ENCODE results near the gene HOOK2. TPM values are rescaled to one million over a fixed set of nuclear protein-coding genes. Genes with fewer than 3 reads are reported as not detected.

HOOK2 gene
- total and polyA plus RNA-seq, 9 of the 15 experiments (the other 6 are each of a cell fraction or from before 2014, with no cell fraction given) = 1.3 to 17.2 (median 9.9) TPM

GRCh38 chr19:12721656-12722565 is 53.4 kb downstream of the HOOK2 start (continued):
- TF ChIP-seq, protein P1, sequence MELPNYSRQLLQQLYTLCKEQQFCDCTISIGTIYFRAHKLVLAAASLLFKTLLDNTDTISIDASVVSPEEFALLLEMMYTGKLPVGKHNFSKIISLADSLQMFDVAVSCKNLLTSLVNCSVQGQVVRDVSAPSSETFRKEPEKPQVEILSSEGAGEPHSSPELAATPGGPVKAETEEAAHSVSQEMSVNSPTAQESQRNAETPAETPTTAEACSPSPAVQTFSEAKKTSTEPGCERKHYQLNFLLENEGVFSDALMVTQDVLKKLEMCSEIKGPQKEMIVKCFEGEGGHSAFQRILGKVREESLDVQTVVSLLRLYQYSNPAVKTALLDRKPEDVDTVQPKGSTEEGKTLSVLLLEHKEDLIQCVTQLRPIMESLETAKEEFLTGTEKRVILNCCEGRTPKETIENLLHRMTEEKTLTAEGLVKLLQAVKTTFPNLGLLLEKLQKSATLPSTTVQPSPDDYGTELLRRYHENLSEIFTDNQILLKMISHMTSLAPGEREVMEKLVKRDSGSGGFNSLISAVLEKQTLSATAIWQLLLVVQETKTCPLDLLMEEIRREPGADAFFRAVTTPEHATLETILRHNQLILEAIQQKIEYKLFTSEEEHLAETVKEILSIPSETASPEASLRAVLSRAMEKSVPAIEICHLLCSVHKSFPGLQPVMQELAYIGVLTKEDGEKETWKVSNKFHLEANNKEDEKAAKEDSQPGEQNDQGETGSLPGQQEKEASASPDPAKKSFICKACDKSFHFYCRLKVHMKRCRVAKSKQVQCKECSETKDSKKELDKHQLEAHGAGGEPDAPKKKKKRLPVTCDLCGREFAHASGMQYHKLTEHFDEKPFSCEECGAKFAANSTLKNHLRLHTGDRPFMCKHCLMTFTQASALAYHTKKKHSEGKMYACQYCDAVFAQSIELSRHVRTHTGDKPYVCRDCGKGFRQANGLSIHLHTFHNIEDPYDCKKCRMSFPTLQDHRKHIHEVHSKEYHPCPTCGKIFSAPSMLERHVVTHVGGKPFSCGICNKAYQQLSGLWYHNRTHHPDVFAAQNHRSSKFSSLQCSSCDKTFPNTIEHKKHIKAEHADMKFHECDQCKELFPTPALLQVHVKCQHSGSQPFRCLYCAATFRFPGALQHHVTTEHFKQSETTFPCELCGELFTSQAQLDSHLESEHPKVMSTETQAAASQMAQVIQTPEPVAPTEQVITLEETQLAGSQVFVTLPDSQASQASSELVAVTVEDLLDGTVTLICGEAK (IDR thresholded peaks at IDR 0.05) = peak; percentile 46; the same call in 1 of the 2 replicates
- TF ChIP-seq, protein P1 (CRISPR knock-in tag; IDR thresholded peaks at IDR 0.05) = no peak
- 0 out of 2 replicates have a peak, but pooled peaks have one; percentile 26 for TF ChIP-seq FOXP4 (CRISPR knock-in tag; IDR thresholded peaks at IDR 0.05; ENCODE audit: borderline replicate concordance)
